ENCODE measurements around the gene DERL3.
A peak's percentile ranks its signal among the peaks of the same experiment; 100 is the strongest.

Gene DERL3

DNA sequence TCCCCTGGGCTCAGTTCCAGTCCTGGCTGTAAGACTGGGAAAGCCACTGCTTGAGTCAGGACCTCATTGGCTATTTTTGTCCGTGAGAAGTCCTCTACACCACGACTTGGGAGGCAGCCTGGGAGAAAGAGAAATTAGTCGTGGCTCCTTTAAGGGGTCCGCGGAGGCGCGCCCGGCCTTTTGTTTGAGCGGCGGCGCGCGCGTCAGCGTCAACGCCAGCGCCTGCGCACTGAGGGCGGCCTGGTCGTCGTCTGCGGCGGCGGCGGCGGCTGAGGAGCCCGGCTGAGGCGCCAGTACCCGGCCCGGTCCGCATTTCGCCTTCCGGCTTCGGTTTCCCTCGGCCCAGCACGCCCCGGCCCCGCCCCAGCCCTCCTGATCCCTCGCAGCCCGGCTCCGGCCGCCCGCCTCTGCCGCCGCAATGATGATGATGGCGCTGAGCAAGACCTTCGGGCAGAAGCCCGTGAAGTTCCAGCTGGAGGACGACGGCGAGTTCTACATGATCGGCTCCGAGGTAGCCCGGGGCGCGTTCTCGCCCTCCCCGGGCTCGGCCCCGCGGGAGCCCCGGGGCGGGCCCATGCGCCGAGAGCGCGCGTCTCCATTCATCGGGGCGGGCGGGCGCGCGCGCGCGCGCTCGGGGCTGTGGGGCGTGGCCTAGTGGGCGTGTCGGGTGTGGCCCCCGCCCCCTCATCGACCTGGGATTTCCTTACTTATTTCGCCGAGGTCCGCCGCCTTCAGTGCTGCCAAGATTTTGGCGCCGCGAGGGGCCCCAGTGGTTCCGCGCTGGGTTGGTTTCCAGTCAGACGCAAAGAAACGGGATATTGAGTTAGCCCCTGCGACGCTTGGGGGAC, 51.8 kb downstream of the DERL3 start, which contains the start of gene SMARCB1:
Gene SMARCB1 (plus strand): TSS at position 215 of the 848 bp plus-strand sequence. CDS start 204 bp downstream, at position 419.
- peak within 1 kb of the TSS; percentile 76 for H3K4me2 ChIP-seq (ENCODE audit: insufficient read depth, low read length)
- ATAC-seq (ENCODE audit: insufficient read depth, low read depth): peak; percentile 64
- no peaks in the 10 kb centered on the region for H3K27me3 ChIP-seq (ENCODE audit: insufficient read depth, low read length, poor library complexity)
- peaks cover 31% of the 10 kb centered on the region for H3K36me3 ChIP-seq (ENCODE audit: insufficient read depth, low read length)
- peak; percentile 88 for DNase-seq
- H2AFZ ChIP-seq (ENCODE audit: low read depth, low read length): peak within 1 kb of the TSS; percentile 93
- H3K27ac ChIP-seq (ENCODE audit: low read length): peak within 1 kb of the TSS; percentile 95
- H3K79me2 ChIP-seq (ENCODE audit: insufficient read depth, low read length): peaks cover 50% of the 10 kb centered on the region
- peak within 1 kb of the TSS; percentile 44 to 85; a peak in 3 of 4 replicates for H3K4me3 ChIP-seq (ENCODE audit: low read depth in 1 of 2, low read length in 2 of 2)
- peaks cover 42% of the 10 kb centered on the region for H4K20me1 ChIP-seq (ENCODE audit: insufficient read depth, low read length)
- H3K4me1 ChIP-seq (ENCODE audit: insufficient read depth, low read length): peaks cover 42% of the 10 kb centered on the region
- H3K9me3 ChIP-seq (ENCODE audit: insufficient read depth, low read length, severe bottlenecking): no peaks in the 10 kb centered on the region
- peak within 1 kb of the TSS; percentile 99 for H3K9ac ChIP-seq (ENCODE audit: low read depth, low read length)
- no peak for TF ChIP-seq EZH2 (IDR thresholded peaks at IDR 0.05; ENCODE audit: borderline replicate concordance, low read depth, low read length, severe bottlenecking)
- TF ChIP-seq, protein P1, sequence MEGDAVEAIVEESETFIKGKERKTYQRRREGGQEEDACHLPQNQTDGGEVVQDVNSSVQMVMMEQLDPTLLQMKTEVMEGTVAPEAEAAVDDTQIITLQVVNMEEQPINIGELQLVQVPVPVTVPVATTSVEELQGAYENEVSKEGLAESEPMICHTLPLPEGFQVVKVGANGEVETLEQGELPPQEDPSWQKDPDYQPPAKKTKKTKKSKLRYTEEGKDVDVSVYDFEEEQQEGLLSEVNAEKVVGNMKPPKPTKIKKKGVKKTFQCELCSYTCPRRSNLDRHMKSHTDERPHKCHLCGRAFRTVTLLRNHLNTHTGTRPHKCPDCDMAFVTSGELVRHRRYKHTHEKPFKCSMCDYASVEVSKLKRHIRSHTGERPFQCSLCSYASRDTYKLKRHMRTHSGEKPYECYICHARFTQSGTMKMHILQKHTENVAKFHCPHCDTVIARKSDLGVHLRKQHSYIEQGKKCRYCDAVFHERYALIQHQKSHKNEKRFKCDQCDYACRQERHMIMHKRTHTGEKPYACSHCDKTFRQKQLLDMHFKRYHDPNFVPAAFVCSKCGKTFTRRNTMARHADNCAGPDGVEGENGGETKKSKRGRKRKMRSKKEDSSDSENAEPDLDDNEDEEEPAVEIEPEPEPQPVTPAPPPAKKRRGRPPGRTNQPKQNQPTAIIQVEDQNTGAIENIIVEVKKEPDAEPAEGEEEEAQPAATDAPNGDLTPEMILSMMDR (IDR thresholded peaks at IDR 0.05; ENCODE audit: borderline replicate concordance, extremely low read depth, low read length, poor library complexity, severe bottlenecking): no peak

DNA sequence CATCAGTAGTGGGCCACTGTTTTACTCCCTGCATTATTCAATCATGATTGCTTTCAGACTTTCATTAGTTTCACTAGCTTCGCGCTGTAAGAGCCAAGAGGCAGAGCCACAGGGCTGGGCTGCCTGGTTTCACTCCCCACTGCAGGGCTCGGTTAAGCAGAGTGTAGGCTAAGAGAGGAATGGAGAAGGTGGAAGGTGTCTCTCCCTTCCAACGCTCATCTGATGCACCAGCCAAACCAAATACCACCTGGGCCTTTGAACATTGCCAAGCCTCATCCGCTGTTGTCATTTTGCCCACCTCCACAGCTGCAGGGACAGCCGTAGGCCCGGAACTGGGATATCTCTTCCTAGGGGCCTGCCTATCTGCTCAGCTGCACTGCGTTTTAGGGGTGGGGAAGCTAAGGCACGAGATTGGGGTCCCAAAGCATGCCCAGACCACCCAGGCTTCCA, 52.5 kb downstream of the DERL3 start:
- ATAC-seq (ENCODE audit: insufficient read depth, low read depth): peak; percentile 77
- TF ChIP-seq, protein P1 (IDR thresholded peaks at IDR 0.05; ENCODE audit: borderline replicate concordance, extremely low read depth, low read length, poor library complexity, severe bottlenecking): no peak
- TF ChIP-seq EZH2 (IDR thresholded peaks at IDR 0.05; ENCODE audit: borderline replicate concordance, low read depth, low read length, severe bottlenecking): no peak
- Histone ChIP-seq H3K9ac (ENCODE audit: low read depth, low read length) (peak overlapping the region; percentile 99), H3K27me3 (ENCODE audit: insufficient read depth, low read length, poor library complexity) (no peaks in the 10 kb centered on the region), H3K9me3 (ENCODE audit: insufficient read depth, low read length, severe bottlenecking) (no peaks in the 10 kb centered on the region), H4K20me1 (ENCODE audit: insufficient read depth, low read length) (peaks cover 35% of the 10 kb centered on the region), H3K4me2 (ENCODE audit: insufficient read depth, low read length) (peak overlapping the region; percentile 76), H3K79me2 (ENCODE audit: insufficient read depth, low read length) (peaks cover 43% of the 10 kb centered on the region), H3K4me1 (ENCODE audit: insufficient read depth, low read length) (peaks cover 42% of the 10 kb centered on the region), H2AFZ (ENCODE audit: low read depth, low read length) (peak overlapping the region; percentile 93), H3K4me3 (ENCODE audit: low read depth in 1 of 2, low read length in 2 of 2) (peak overlapping the region; percentile 44 to 85; a peak in 3 of 4 replicates), H3K27ac (ENCODE audit: low read length) (peak overlapping the region; percentile 95), H3K36me3 (ENCODE audit: insufficient read depth, low read length) (peaks cover 24% of the 10 kb centered on the region)
- peak; percentile 80 for DNase-seq
